K562 (cell line): ENCODE measurements around the gene CEMP1.

Experiments used
- CTCF ChIP-seq, 3 experiments: IDR thresholded peaks in 2 of 3; conservative IDR thresholded peaks in 1 of 3; 2 replicates each; pipeline ENCODE4 v1.5.1; 2011 to 2012; ENCODE audit warnings: low read length in 3 of 3, mild to moderate bottlenecking in 3 of 3, control low read depth in 2 of 3, improper control_type of control experiment in 1 of 3, inconsistent platforms in 1 of 3, low read depth in 1 of 3, mixed read lengths in 1 of 3, moderate library complexity in 1 of 3; ENCODE audit not compliant: insufficient read depth in 2 of 3
- EP300 ChIP-seq: IDR thresholded peaks from 2 replicates; pipeline ENCODE4 v1.6.1; 2012; ENCODE audit warnings: low read length, improper control_type of control experiment
- FOXO4 ChIP-seq: fragments of 450-650 bp; formaldehyde crosslinking; IDR thresholded peaks from 2 replicates; pipeline ENCODE4 v1.4.0; 2020; ENCODE audit warnings: mild to moderate bottlenecking, moderate library complexity
- JUNB ChIP-seq: fragments of 450-650 bp; formaldehyde crosslinking; conservative IDR thresholded peaks from 2 replicates; pipeline ENCODE4 v1.4.0; 2020; ENCODE audit warnings: mild to moderate bottlenecking
- KLF16 ChIP-seq: IDR thresholded peaks from 2 replicates; pipeline ENCODE4 v1.6.1; 2016; ENCODE audit warnings: antibody characterized with exemption
- PML ChIP-seq: IDR thresholded peaks from 2 replicates; pipeline ENCODE4 v1.6.1; 2012; ENCODE audit warnings: low read length, inconsistent platforms
- REST ChIP-seq, 2 experiments: fragments of 450-650 bp; formaldehyde crosslinking in 1 of 2; IDR thresholded peaks; 2 replicates each; pipeline versions ENCODE4 v1.4.0 to v1.6.1; 2014 to 2020; ENCODE audit warnings: mild to moderate bottlenecking in 2 of 2, borderline replicate concordance in 1 of 2, low read depth in 1 of 2
- TF ChIP-seq, protein P1 (sequence below), 2 experiments: fragments of 450-650 bp; IDR thresholded peaks; 2 replicates each; pipeline ENCODE4 v1.6.1; 2016
- TF ChIP-seq, protein P2 (sequence below): sonication (generic); formaldehyde crosslinking; IDR thresholded peaks from 2 replicates; pipeline ENCODE4 v1.8.0; 2023; ENCODE audit warnings: mild to moderate bottlenecking, missing genetic modification reagents

DNA sequence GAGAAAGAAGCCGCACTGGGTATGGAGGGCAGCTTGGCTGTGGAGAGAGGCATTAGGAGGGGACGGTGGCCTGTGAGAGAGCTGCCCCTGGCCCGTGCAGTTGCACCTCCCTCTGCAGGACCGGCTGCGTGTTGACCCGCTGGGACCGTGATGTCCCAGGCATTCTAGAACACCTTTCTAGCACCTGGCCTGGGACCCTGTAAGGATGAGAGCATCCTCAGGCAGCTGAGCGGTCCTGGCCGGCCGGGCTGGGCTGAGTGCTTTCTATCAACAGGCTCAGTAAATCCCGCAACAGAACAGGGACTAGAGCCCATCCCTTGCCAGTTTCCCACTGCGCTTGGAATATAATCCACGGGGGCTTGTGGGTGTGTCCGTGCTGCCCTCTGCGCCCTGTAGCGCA is 41.6 kb downstream of the CEMP1 start:
- TF ChIP-seq, protein P1, sequence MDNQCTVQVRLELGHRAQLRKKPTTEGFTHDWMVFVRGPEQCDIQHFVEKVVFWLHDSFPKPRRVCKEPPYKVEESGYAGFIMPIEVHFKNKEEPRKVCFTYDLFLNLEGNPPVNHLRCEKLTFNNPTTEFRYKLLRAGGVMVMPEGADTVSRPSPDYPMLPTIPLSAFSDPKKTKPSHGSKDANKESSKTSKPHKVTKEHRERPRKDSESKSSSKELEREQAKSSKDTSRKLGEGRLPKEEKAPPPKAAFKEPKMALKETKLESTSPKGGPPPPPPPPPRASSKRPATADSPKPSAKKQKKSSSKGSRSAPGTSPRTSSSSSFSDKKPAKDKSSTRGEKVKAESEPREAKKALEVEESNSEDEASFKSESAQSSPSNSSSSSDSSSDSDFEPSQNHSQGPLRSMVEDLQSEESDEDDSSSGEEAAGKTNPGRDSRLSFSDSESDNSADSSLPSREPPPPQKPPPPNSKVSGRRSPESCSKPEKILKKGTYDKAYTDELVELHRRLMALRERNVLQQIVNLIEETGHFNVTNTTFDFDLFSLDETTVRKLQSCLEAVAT (IDR thresholded peaks at IDR 0.05) = no peak
- TF ChIP-seq, protein P2, sequence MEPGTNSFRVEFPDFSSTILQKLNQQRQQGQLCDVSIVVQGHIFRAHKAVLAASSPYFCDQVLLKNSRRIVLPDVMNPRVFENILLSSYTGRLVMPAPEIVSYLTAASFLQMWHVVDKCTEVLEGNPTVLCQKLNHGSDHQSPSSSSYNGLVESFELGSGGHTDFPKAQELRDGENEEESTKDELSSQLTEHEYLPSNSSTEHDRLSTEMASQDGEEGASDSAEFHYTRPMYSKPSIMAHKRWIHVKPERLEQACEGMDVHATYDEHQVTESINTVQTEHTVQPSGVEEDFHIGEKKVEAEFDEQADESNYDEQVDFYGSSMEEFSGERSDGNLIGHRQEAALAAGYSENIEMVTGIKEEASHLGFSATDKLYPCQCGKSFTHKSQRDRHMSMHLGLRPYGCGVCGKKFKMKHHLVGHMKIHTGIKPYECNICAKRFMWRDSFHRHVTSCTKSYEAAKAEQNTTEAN (CRISPR knock-in tag) = no peak
- TF ChIP-seq KLF16 (no peak), EP300 (no peak), PML (no peak), FOXO4 (CRISPR knock-in tag) (no peak), REST (IDR thresholded peaks at IDR 0.05; ENCODE audit: borderline replicate concordance) (no peak), REST (CRISPR knock-in tag; IDR thresholded peaks at IDR 0.05; ENCODE audit: low read depth) (no peak), CTCF (IDR thresholded peaks at IDR 0.05 in 2 of 3, conservative IDR thresholded peaks at IDR 0.05 in 1 of 3; ENCODE audit: insufficient read depth in 2 of 3, low read depth in 1 of 3, low read length in 3 of 3) (no peak), JUNB (no peak)
